CD4-positive, alpha-beta T cell (primary cell): Measurements from ENCODE around the gene CD207. TPM values are rescaled to one million over a fixed set of nuclear protein-coding genes. Genes with fewer than 3 reads are reported as not detected.

Experiments
- ATAC-seq: fragments of 200-7000 bp; cut with Tn5 transposase; one replicate; pipeline ENCODE4 v1.10.0; 2022; ENCODE audit warnings: mild to moderate bottlenecking; ENCODE audit not compliant: poor library complexity
- CTCF ChIA-PET: fragments of 350-600 bp; sonication (Branson Sonifier 250); formaldehyde crosslinking; loops from one replicate; lab custom pipeline; 2021; ENCODE audit warnings: antibody characterized with exemption, inconsistent platforms; lab: Charles Lee
- POLR2A ChIA-PET: fragments of 350-600 bp; sonication (Branson Sonifier 250); formaldehyde crosslinking; loops from one replicate; lab custom pipeline; 2021; ENCODE audit warnings: antibody characterized with exemption, inconsistent platforms; lab: Charles Lee
- DNase-seq, 14 experiments: peaks; one replicate each; pipeline ENCODE4 v3.0.0-alpha.2; 2013 to 2020; ENCODE audit warnings: mixed read lengths in 2 of 14
- H3K27ac ChIP-seq, 2 donors: one replicate each; pipeline versions ENCODE4 v1.5.1 to v1.7.0; 2013; ENCODE audit warnings: low read length in 2 of 2, low read depth in 1 of 2, mild to moderate bottlenecking in 1 of 2
- H3K27me3 ChIP-seq, 2 experiments: 1 replicate in 1 of 2; 2 replicates in 1 of 2; pipeline versions ENCODE4 v1.6.1 to v1.7.0; 2013; ENCODE audit warnings: low read length in 2 of 2, control low read depth in 1 of 2, mild to moderate bottlenecking in 1 of 2, moderate library complexity in 1 of 2; ENCODE audit not compliant: insufficient read depth in 2 of 2, control insufficient read depth in 1 of 2
- H3K36me3 ChIP-seq: one replicate; pipeline ENCODE4 v1.6.1; 2013; ENCODE audit warnings: low read length, control low read depth; ENCODE audit not compliant: insufficient read depth
- H3K4me1 ChIP-seq: one replicate; pipeline ENCODE4 v1.6.1; 2013; ENCODE audit warnings: low read length, control low read depth; ENCODE audit not compliant: insufficient read depth
- H3K4me3 ChIP-seq: one replicate; pipeline ENCODE4 v1.5.1; 2013; ENCODE audit warnings: mild to moderate bottlenecking, low read length, moderate library complexity
- H3K9me3 ChIP-seq, 2 experiments: 1 replicate in 1 of 2; 2 replicates in 1 of 2; pipeline versions ENCODE4 v1.6.1 to v1.7.0; 2013; ENCODE audit warnings: low read length in 2 of 2, mild to moderate bottlenecking in 2 of 2, control low read depth in 1 of 2, moderate library complexity in 1 of 2; ENCODE audit not compliant: control insufficient read depth in 1 of 2, insufficient read depth in 1 of 2
- H3K27ac Mint-ChIP-seq: one replicate; pipeline ENCODE4 v1.8.0; 2020; ENCODE audit warnings: mixed read lengths
- H3K27me3 Mint-ChIP-seq: one replicate; pipeline ENCODE4 v1.8.0; 2021; ENCODE audit warnings: mixed read lengths
- H3K36me3 Mint-ChIP-seq: one replicate; pipeline ENCODE4 v1.8.0; 2021; ENCODE audit warnings: low read depth, mixed read lengths
- H3K4me1 Mint-ChIP-seq: one replicate; pipeline ENCODE4 v1.8.0; 2021; ENCODE audit warnings: low read depth, mixed read lengths
- H3K4me3 Mint-ChIP-seq: one replicate; pipeline ENCODE4 v1.8.0; 2020; ENCODE audit warnings: mild to moderate bottlenecking, mixed read lengths
- H3K9me3 Mint-ChIP-seq: one replicate; pipeline ENCODE4 v1.8.0; 2020; ENCODE audit warnings: mixed read lengths
- intact Hi-C, 2 experiments: fragments of 100-400 bp; cut with DNase I in 1 of 2; cut with micrococcal nuclease in 1 of 2; formaldehyde crosslinking; loops; one replicate each; pipeline versions ENCODE4 v1.15.1 to v1.9.0; 2023 to 2025; cut with DNase I, micrococcal nuclease
- total RNA-seq, 174 experiments: library from RNA in 2 of 174; stranded (reverse) in 2 of 174; gene quantifications; one replicate each; pipeline ENCODE4 v1.2.3 and lab custom pipeline; 2021 to 2026
- TF ChIP-seq, protein P1 (sequence below): fragments of 200-600 bp; IDR thresholded peaks from one replicate; pipeline ENCODE4 v1.8.0; 2022; ENCODE audit warnings: antibody characterized with exemption, mild to moderate bottlenecking

CD207 gene
- total RNA-seq, 2 experiments from 2014 or later, result 0.25 TPM; not detected in 1

DNA sequence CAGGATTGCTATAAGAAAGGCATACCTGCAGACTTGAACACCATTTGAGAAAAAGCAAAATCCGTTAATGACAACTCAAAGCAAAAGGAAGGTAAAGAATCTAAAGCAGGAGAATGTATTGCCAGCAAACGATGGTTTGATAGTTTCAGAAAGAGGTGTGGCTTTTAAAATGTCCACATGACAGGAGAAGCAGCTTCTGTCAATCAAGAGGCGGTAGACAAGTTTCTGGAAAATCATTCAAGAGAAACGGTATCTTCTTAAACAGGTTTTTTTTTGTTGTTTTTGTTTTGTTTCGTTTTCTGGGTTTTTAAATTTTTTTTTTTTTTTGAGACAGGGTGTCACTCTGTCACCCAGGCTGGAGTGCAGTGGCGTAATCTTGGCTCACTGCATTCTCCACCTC, 29.0 kb downstream of the CD207 start:
- Histone ChIP-seq H3K4me1 (no peaks in the 10 kb centered on the region), H3K9me3 (peaks cover 0 to 8% of the 10 kb centered on the region in 2 experiments), H3K27ac (no peak overlapping the region), H3K36me3 (no peaks in the 10 kb centered on the region), H3K4me3 (no peak overlapping the region), H3K27me3 (no peaks in the 10 kb centered on the region)
- CTCF ChIA-PET, result no interaction called here
- TF ChIP-seq, protein P1, sequence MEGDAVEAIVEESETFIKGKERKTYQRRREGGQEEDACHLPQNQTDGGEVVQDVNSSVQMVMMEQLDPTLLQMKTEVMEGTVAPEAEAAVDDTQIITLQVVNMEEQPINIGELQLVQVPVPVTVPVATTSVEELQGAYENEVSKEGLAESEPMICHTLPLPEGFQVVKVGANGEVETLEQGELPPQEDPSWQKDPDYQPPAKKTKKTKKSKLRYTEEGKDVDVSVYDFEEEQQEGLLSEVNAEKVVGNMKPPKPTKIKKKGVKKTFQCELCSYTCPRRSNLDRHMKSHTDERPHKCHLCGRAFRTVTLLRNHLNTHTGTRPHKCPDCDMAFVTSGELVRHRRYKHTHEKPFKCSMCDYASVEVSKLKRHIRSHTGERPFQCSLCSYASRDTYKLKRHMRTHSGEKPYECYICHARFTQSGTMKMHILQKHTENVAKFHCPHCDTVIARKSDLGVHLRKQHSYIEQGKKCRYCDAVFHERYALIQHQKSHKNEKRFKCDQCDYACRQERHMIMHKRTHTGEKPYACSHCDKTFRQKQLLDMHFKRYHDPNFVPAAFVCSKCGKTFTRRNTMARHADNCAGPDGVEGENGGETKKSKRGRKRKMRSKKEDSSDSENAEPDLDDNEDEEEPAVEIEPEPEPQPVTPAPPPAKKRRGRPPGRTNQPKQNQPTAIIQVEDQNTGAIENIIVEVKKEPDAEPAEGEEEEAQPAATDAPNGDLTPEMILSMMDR, result no peak
- ATAC-seq (no peak), DNase-seq (no peak)
- Mint-ChIP-seq H3K27ac (no peak overlapping the region), H3K4me1 (no peaks in the 10 kb centered on the region), H3K36me3 (no peaks in the 10 kb centered on the region), H3K9me3 (no peaks in the 10 kb centered on the region), H3K27me3 (peaks cover 6% of the 10 kb centered on the region), H3K4me3 (no peak overlapping the region)
- POLR2A ChIA-PET, result no interaction called here
- intact Hi-C loops, result no loop called here

DNA sequence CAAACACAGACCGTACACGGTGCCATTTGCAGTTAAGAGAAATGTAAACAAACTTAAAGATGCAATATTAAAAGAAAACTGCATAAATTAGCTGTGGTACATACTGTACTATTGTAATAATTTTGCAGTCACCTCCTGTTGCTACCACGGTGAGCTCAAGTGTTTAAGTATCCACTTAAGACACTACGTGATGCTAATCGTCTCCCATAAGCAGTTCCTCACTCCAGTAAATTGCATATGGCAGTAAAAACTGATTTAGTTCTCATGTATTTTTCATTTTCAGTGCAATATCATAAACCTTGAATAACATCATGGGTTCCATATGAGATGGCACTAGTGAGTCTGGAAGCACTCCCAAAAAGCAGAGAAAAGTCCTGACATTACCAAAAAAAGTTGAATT, 29.6 kb downstream of the CD207 start:
- H3K27ac Mint-ChIP-seq, result no peak overlapping the region
- peaks cover 12% of the 10 kb centered on the region for H3K27me3 Mint-ChIP-seq
- ATAC-seq (no peak), DNase-seq (no peak)
- Histone ChIP-seq H3K36me3 (no peaks in the 10 kb centered on the region), H3K27ac (no peak overlapping the region), H3K4me1 (no peaks in the 10 kb centered on the region), H3K27me3 (peaks cover 0 to 4% of the 10 kb centered on the region in 2 experiments), H3K9me3 (peaks cover 0 to 8% of the 10 kb centered on the region in 2 experiments), H3K4me3 (no peak overlapping the region)
- H3K9me3 Mint-ChIP-seq, result no peaks in the 10 kb centered on the region
- intact Hi-C loops, result no loop called here
- TF ChIP-seq, protein P1, result no peak
- POLR2A ChIA-PET, result no interaction called here
- no peaks in the 10 kb centered on the region for H3K4me1 Mint-ChIP-seq
- no peaks in the 10 kb centered on the region for H3K36me3 Mint-ChIP-seq
- no peak overlapping the region for H3K4me3 Mint-ChIP-seq
- CTCF ChIA-PET, result no interaction called here

DNA sequence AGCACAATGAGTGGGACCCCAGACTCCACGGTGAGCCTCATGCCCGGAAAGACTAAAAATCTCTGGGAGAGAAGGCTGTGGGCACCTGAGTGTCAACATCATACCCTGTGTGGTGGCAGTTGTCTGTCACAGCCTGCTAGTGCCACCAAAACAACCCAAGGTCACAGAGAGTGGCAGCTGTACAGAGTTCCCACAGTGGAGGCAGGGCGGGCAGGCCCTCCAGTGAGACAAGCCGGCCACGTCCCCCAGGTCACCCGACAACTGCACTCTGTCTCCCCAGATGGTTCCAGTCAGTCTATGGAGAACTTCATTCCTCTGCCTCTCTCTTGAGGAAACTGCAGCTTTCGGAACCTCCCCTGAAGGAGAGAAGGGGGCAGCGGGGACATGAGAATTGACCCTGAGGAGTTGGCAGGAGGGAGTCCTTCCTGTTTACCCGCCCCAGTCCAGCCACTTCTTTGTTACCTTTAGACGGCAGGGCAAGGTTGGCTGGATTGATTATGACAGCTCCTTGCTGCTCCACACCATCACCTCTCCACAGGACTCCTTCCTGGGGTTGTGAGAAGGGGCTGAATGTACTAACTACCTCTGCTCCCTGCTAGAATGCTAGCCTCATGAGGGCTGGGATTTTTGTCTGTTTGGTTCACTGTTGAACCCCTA, 33.9 kb downstream of the CD207 start:
- H3K27ac ChIP-seq, result no peak overlapping the region
- no peaks in the 10 kb centered on the region for H3K4me1 ChIP-seq
- Mint-ChIP-seq H3K27ac (no peak overlapping the region), H3K4me1 (no peaks in the 10 kb centered on the region), H3K4me3 (no peak overlapping the region), H3K27me3 (peaks cover 41% of the 10 kb centered on the region), H3K36me3 (no peaks in the 10 kb centered on the region), H3K9me3 (no peaks in the 10 kb centered on the region)
- intact Hi-C loops, result no loop called here
- H3K9me3 ChIP-seq, result peaks cover 0 to 11% of the 10 kb centered on the region in 2 experiments
- ChIA-PET CTCF (no interaction called here), POLR2A (no interaction called here)
- TF ChIP-seq, protein P1, result no peak
- H3K4me3 ChIP-seq, result no peak overlapping the region
- ATAC-seq, result no peak
- no peaks in the 10 kb centered on the region for H3K36me3 ChIP-seq
- peaks cover 0 to 4% of the 10 kb centered on the region in 2 experiments for H3K27me3 ChIP-seq
- no peak for DNase-seq
